ENCODE measurements around the gene ZNF512B. TPM values are rescaled to one million over a fixed set of nuclear protein-coding genes. Genes with fewer than 3 reads are reported as not detected.

ZNF512B gene
- total RNA-seq, 2 donors from 2014 or later = 23.7 to 26.8 TPM

- Histone ChIP-seq H3K27ac (ENCODE audit: low read depth, low read length) (no peak overlapping the region), H3K9me3 (ENCODE audit: control insufficient read depth, low read length) (no peaks in the 10 kb centered on the region), H3K27me3 (ENCODE audit: control insufficient read depth, insufficient read depth, low read length, poor library complexity, severe bottlenecking) (no peaks in the 10 kb centered on the region), H3K4me1 (ENCODE audit: control insufficient read depth, insufficient read depth, low read length) (peaks cover 7% of the 10 kb centered on the region), H3K4me3 (ENCODE audit: low read length) (no peak overlapping the region), H3K36me3 (ENCODE audit: control insufficient read depth, insufficient read depth, low read length) (no peaks in the 10 kb centered on the region), H3K9ac (ENCODE audit: extremely low read depth, low read length, poor library complexity, severe bottlenecking) (no peak overlapping the region)
- peaks cover 24% of the 10 kb centered on the region for H3K4me1 Mint-ChIP-seq
- WGBS, 2 experiments (ENCODE audit: insufficient coverage in 1 of 2, insufficient read length in 1 of 2) = 83 to 94% methylated on average over 8 to 15 of the region's 15 CpGs
- H3K9me3 Mint-ChIP-seq = peaks cover 3% of the 10 kb centered on the region
- H3K27ac Mint-ChIP-seq = no peak overlapping the region
- no peaks in the 10 kb centered on the region for H3K27me3 Mint-ChIP-seq (ENCODE audit: insufficient read depth)
- no peak for DNase-seq
- no peak overlapping the region for H3K4me3 Mint-ChIP-seq
- TF ChIP-seq CTCF (conservative IDR thresholded peaks at IDR 0.05) = no peak
- H3K36me3 Mint-ChIP-seq (ENCODE audit: low read depth) = peaks cover 6% of the 10 kb centered on the region
These were observed 17.6 kb downstream of the ZNF512B start for GRCh38 chr20:63952210-63952535.

DNA sequence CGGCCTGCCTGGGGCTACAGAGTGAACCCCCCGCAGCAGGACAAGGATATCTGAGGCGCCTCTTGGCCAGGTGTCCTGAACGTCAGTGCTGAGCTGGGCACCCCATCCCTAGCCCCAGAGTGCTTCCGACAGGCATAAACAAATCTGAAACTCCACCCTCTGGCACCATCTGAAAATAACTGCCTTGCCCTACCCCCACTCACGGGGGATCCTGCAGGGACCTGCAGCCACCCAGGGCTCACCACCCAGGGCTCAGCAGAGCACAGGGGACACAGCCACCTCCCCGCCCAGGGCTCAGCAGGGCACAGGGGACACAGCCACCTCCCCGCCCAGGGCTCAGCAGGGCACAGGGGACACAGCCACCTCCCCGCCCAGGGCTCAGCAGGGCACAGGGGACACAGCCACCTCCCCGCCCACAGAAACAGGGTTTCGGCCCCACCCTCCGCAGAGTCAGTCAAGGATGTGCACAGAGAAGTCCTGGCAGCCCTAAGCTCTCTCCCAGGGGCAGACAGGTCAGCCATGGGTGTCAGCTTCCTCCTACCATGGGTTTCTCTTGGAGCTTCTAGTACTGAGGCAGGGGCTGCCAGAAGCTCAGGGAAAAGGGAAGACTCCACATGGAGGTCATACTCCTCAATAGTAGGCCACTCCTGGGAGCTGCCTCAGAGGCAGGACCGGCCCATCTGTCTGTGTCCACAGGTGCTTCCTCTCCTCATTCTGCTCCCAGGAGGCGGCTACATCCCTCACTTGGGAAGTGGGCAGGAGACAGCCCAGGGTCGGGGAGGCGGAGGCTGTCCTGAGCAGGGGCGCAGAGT, 18.1 kb downstream of the ZNF512B start:
- H3K9ac ChIP-seq (ENCODE audit: extremely low read depth, low read length, poor library complexity, severe bottlenecking) = no peak overlapping the region
- 91 to 95% methylated on average over 8 to 17 of the region's 17 CpGs for WGBS, 2 experiments (ENCODE audit: insufficient coverage in 1 of 2, insufficient read length in 1 of 2)
- H3K4me1 ChIP-seq (ENCODE audit: control insufficient read depth, insufficient read depth, low read length) = peaks cover 7% of the 10 kb centered on the region
- H3K27me3 Mint-ChIP-seq (ENCODE audit: insufficient read depth) = no peaks in the 10 kb centered on the region
- no peaks in the 10 kb centered on the region for H3K9me3 ChIP-seq (ENCODE audit: control insufficient read depth, low read length)
- H3K9me3 Mint-ChIP-seq = peaks cover 3% of the 10 kb centered on the region
- no peak overlapping the region for H3K4me3 Mint-ChIP-seq
- H3K27ac Mint-ChIP-seq = no peak overlapping the region
- no peak for DNase-seq
- peaks cover 24% of the 10 kb centered on the region for H3K4me1 Mint-ChIP-seq
- peaks cover 6% of the 10 kb centered on the region for H3K36me3 Mint-ChIP-seq (ENCODE audit: low read depth)
- H3K27ac ChIP-seq (ENCODE audit: low read depth, low read length) = no peak overlapping the region
- H3K27me3 ChIP-seq (ENCODE audit: control insufficient read depth, insufficient read depth, low read length, poor library complexity, severe bottlenecking) = no peaks in the 10 kb centered on the region
- H3K36me3 ChIP-seq (ENCODE audit: control insufficient read depth, insufficient read depth, low read length) = no peaks in the 10 kb centered on the region
- no peak overlapping the region for H3K4me3 ChIP-seq (ENCODE audit: low read length)
- no peak for TF ChIP-seq CTCF (conservative IDR thresholded peaks at IDR 0.05)

GRCh38 chr20:63950701-63951397, 18.9 kb downstream of the ZNF512B start:
- no peak overlapping the region for H3K4me3 ChIP-seq (ENCODE audit: low read length)
- Mint-ChIP-seq H3K4me1 (peaks cover 24% of the 10 kb centered on the region), H3K9me3 (peaks cover 3% of the 10 kb centered on the region), H3K27ac (no peak overlapping the region), H3K4me3 (no peak overlapping the region), H3K36me3 (ENCODE audit: low read depth) (peaks cover 6% of the 10 kb centered on the region), H3K27me3 (ENCODE audit: insufficient read depth) (no peaks in the 10 kb centered on the region)
- TF ChIP-seq CTCF (conservative IDR thresholded peaks at IDR 0.05) = no peak
- no peak overlapping the region for H3K9ac ChIP-seq (ENCODE audit: extremely low read depth, low read length, poor library complexity, severe bottlenecking)
- H3K9me3 ChIP-seq (ENCODE audit: control insufficient read depth, low read length) = no peaks in the 10 kb centered on the region
- peaks cover 7% of the 10 kb centered on the region for H3K4me1 ChIP-seq (ENCODE audit: control insufficient read depth, insufficient read depth, low read length)
- 92 to 93% methylated on average over 10 to 20 of the region's 20 CpGs for WGBS, 2 experiments (ENCODE audit: insufficient coverage in 1 of 2, insufficient read length in 1 of 2)
- DNase-seq = no peak
- H3K27me3 ChIP-seq (ENCODE audit: control insufficient read depth, insufficient read depth, low read length, poor library complexity, severe bottlenecking) = no peaks in the 10 kb centered on the region
- H3K27ac ChIP-seq (ENCODE audit: low read depth, low read length) = no peak overlapping the region
- H3K36me3 ChIP-seq (ENCODE audit: control insufficient read depth, insufficient read depth, low read length) = peaks cover under 1% of the 10 kb centered on the region

All from endodermal cell (in vitro differentiated cells).